NT2/D1 (cell line): Measurements from ENCODE around the gene CENPX.

Experiments
- SUZ12 ChIP-seq: IDR thresholded peaks from 2 replicates; pipeline ENCODE4 v1.6.1; 2011; ENCODE audit not compliant: insufficient read length, insufficient read depth; ENCODE audit errors: extremely low read depth
- ZNF274 ChIP-seq: IDR thresholded peaks from 2 replicates; pipeline ENCODE4 v1.6.1; 2011; ENCODE audit warnings: mild to moderate bottlenecking, low read depth, low read length

DNA sequence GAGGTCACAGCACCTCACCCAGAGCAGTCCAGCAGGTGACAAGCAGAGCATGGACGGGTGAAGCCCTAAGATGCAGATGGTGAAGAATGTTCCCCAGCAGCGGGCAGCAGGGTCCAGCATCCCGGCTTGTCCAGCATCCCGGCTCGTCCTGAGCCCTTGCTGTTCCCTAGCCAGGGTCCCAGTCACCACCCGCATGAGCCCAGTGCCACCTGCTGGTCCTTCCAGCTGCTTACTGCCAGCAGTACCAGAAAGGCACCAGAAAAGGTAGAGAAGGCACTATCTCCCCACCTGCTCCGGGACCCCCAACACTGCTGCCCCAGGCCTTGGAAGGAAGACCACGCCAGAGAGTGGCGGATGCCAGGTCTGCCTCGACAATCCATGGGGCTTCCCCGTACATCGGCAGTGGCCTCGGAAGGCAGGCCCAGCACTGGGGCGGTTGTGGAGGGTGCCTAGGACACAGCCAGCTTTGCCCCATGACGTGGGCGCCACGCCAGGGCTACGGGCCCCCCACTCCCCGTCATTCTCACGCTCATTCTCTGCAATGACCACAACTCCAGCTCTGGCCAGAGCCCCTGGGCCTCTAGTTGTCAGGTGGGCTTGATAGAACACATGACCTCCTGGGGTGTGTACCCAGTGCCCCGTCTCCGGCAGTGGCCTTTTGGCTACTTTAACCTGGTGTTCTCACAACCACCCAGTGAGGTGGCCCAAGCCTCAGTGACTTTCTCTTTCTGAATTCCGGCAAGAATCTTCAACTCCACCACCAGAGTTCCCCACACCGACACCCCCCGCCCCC lies 1.4 kb downstream of the CENPX start:
- no peak for TF ChIP-seq ZNF274
- no peak for TF ChIP-seq SUZ12
